Measurements from ENCODE around the gene MCC.

The MCC gene

DNA sequence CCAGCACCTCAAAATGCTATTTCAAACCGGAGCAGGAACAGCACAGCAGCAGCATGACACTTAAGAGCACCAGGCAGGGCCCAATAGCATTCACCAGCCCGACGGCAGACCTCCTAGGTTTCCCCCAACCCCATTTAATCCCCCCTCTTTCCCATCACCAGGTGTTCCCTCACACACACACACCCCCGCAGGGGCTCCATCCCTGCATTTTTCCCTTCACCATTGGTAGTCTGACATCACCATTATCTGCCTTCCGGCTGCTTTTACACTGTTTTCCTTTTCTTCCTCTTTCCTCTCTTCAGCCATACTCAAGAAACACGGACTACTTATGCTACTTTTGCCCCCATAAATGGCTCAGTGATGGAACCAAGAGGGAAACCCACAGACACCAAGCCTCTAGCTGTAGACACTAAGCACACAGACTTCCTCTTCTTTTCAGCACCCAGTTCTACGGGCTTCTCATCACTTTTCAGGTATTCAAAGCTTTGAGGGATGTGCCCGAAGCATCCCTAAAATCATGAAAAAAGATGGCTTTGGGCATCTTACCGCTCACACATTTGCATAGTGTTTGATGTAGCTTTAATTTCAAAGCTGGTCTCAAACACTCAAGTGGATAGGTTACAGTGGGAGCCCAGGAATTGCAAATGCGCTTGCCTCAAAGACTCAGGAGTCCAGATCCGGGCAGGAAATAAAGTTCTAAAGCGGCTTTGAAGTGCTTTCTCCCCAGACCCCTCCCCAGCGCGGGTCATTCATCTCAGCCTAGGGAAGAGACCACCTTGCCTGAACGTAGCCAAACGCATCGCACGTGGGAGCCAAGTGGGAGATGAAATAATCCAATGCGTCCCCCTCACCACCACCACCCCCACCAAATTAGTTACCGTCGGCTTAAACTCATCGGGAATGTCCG, 194.9 kb downstream of the MCC start:
- Histone ChIP-seq H3K27ac (replicated peaks) (no peak overlapping the region), H3K4me3 (replicated peaks; ENCODE audit: insufficient read depth, low read length) (no peak overlapping the region), H3K27me3 (ENCODE audit: insufficient read depth, poor library complexity, severe bottlenecking) (peaks cover 7% of the 10 kb centered on the region)
- DNase-seq (ENCODE audit: low read depth in 1 of 2, low spot score in 1 of 2): no peak
- TF ChIP-seq GABPA (IDR thresholded peaks at IDR 0.05; ENCODE audit: low read depth) (no peak), SPI1 (IDR thresholded peaks at IDR 0.05; ENCODE audit: borderline replicate concordance, low read depth) (peak; percentile 32; the same call in 1 of the 2 replicates), POLR2AphosphoS5 (IDR thresholded peaks at IDR 0.05; ENCODE audit: low read depth) (no peak)
- TF ChIP-seq, protein P1, sequence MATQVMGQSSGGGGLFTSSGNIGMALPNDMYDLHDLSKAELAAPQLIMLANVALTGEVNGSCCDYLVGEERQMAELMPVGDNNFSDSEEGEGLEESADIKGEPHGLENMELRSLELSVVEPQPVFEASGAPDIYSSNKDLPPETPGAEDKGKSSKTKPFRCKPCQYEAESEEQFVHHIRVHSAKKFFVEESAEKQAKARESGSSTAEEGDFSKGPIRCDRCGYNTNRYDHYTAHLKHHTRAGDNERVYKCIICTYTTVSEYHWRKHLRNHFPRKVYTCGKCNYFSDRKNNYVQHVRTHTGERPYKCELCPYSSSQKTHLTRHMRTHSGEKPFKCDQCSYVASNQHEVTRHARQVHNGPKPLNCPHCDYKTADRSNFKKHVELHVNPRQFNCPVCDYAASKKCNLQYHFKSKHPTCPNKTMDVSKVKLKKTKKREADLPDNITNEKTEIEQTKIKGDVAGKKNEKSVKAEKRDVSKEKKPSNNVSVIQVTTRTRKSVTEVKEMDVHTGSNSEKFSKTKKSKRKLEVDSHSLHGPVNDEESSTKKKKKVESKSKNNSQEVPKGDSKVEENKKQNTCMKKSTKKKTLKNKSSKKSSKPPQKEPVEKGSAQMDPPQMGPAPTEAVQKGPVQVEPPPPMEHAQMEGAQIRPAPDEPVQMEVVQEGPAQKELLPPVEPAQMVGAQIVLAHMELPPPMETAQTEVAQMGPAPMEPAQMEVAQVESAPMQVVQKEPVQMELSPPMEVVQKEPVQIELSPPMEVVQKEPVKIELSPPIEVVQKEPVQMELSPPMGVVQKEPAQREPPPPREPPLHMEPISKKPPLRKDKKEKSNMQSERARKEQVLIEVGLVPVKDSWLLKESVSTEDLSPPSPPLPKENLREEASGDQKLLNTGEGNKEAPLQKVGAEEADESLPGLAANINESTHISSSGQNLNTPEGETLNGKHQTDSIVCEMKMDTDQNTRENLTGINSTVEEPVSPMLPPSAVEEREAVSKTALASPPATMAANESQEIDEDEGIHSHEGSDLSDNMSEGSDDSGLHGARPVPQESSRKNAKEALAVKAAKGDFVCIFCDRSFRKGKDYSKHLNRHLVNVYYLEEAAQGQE (IDR thresholded peaks at IDR 0.05; ENCODE audit: insufficient replicate concordance, low read depth): no peak
- TF ChIP-seq, protein P2, sequence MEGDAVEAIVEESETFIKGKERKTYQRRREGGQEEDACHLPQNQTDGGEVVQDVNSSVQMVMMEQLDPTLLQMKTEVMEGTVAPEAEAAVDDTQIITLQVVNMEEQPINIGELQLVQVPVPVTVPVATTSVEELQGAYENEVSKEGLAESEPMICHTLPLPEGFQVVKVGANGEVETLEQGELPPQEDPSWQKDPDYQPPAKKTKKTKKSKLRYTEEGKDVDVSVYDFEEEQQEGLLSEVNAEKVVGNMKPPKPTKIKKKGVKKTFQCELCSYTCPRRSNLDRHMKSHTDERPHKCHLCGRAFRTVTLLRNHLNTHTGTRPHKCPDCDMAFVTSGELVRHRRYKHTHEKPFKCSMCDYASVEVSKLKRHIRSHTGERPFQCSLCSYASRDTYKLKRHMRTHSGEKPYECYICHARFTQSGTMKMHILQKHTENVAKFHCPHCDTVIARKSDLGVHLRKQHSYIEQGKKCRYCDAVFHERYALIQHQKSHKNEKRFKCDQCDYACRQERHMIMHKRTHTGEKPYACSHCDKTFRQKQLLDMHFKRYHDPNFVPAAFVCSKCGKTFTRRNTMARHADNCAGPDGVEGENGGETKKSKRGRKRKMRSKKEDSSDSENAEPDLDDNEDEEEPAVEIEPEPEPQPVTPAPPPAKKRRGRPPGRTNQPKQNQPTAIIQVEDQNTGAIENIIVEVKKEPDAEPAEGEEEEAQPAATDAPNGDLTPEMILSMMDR (IDR thresholded peaks at IDR 0.05; ENCODE audit: insufficient read depth, low read length): no peak

DNA sequence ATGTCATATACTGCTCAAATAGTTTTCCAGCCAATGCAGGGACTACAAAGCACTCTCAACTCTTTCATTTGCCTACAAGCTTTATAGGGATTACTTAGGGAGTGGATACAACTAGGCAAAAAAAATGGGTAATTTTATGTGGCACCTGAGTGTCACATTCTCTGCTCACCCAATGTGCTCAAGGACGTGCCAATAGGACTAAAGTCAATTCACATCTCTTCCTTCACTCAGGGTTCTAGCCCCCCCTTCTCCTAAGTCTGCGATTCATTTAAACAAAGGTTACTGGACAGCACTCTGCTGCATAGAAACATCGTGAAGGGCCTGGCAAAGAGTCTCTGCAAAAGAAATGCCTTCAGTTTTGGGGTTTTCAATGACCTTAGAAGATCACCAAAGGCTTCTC, 195.8 kb downstream of the MCC start:
- H3K27ac ChIP-seq (replicated peaks): no peak overlapping the region
- TF ChIP-seq SPI1 (IDR thresholded peaks at IDR 0.05; ENCODE audit: borderline replicate concordance, low read depth) (no peak), POLR2AphosphoS5 (IDR thresholded peaks at IDR 0.05; ENCODE audit: low read depth) (no peak)
- TF ChIP-seq, protein P2 (IDR thresholded peaks at IDR 0.05; ENCODE audit: insufficient read depth, low read length): no peak
- H3K4me3 ChIP-seq (replicated peaks; ENCODE audit: insufficient read depth, low read length): no peak overlapping the region
- no peak for DNase-seq (ENCODE audit: low read depth in 1 of 2, low spot score in 1 of 2)
- peaks cover 7% of the 10 kb centered on the region for H3K27me3 ChIP-seq (ENCODE audit: insufficient read depth, poor library complexity, severe bottlenecking)

DNA sequence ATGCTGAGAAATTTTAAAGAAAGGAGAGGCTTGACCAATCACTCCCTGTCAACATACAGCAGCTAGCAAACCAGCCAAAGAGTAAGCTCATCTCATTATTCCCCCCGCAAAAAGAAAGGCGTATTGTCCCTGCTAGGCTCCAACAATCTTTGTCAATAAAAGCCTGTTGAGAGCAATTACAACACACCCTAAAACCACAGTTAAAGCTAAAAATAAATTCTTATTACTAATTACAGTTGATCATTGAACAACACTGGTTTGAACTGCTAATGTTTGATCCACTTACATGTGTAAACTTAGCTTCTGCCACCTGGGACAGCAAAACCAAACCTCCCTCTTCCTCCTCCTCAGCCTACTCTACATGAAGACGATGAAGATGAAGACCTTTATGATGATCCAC, 204.7 kb downstream of the MCC start:
- TF ChIP-seq POLR2AphosphoS5 (IDR thresholded peaks at IDR 0.05; ENCODE audit: low read depth) (no peak), GABPA (IDR thresholded peaks at IDR 0.05; ENCODE audit: low read depth) (no peak), SPI1 (IDR thresholded peaks at IDR 0.05; ENCODE audit: borderline replicate concordance, low read depth) (no peak)
- TF ChIP-seq, protein P2 (IDR thresholded peaks at IDR 0.05; ENCODE audit: insufficient read depth, low read length): no peak
- TF ChIP-seq, protein P1 (IDR thresholded peaks at IDR 0.05; ENCODE audit: insufficient replicate concordance, low read depth): no peak
- no peaks in the 10 kb centered on the region for H3K27me3 ChIP-seq (ENCODE audit: insufficient read depth, poor library complexity, severe bottlenecking)
- no peak overlapping the region for H3K4me3 ChIP-seq (replicated peaks; ENCODE audit: insufficient read depth, low read length)
- no peak overlapping the region for H3K27ac ChIP-seq (replicated peaks)
- DNase-seq (ENCODE audit: low read depth in 1 of 2, low spot score in 1 of 2): no peak
